ENCODE measurements around the gene SLC7A10.
A peak's percentile ranks its signal among the peaks of the same experiment; 100 is the strongest.

The SLC7A10 gene

GRCh38 chr19:33225458-33225926 lies at the start of gene SLC7A10:
SLC7A10 (minus strand) TSS chr19:33225850; CDS start chr19:33225703, 147 bp downstream.
- DNase-seq: no peak

GRCh38 chr19:33274663-33275558 lies 49.3 kb upstream of the SLC7A10 start:
- no peak for DNase-seq

- peak; percentile 27 for DNase-seq
Measured at GRCh38 chr19:33273881-33274662, 48.4 kb upstream of the SLC7A10 start.

GRCh38 chr19:33273065-33273736 lies 47.6 kb upstream of the SLC7A10 start:
- no peak for DNase-seq

- DNase-seq: no peak
Measured at GRCh38 chr19:33271246-33272021, 45.8 kb upstream of the SLC7A10 start.

GRCh38 chr19:33270769-33271168 lies 45.1 kb upstream of the SLC7A10 start:
- DNase-seq: no peak

GRCh38 chr19:33269016-33269415 lies 43.4 kb upstream of the SLC7A10 start:
- DNase-seq: no peak

- no peak for DNase-seq
Measured at GRCh38 chr19:33268162-33268991, 42.7 kb upstream of the SLC7A10 start.

- DNase-seq: no peak
Measured at GRCh38 chr19:33267706-33268105, 42.1 kb upstream of the SLC7A10 start.

GRCh38 chr19:33266974-33267484 lies 41.4 kb upstream of the SLC7A10 start:
- DNase-seq: no peak

GRCh38 chr19:33264881-33265445 lies 39.3 kb upstream of the SLC7A10 start:
- no peak for DNase-seq

- DNase-seq: no peak
Measured at GRCh38 chr19:33263325-33264023, 37.8 kb upstream of the SLC7A10 start.

GRCh38 chr19:33261511-33262189 lies 36.0 kb upstream of the SLC7A10 start:
- no peak for DNase-seq

- DNase-seq: peak; percentile 73
Measured at GRCh38 chr19:33260628-33261418, 35.2 kb upstream of the SLC7A10 start.

GRCh38 chr19:33259539-33259938 lies 33.9 kb upstream of the SLC7A10 start:
- DNase-seq: no peak

GRCh38 chr19:33257828-33258227 lies 32.2 kb upstream of the SLC7A10 start:
- no peak for DNase-seq

GRCh38 chr19:33256261-33256660 lies 30.6 kb upstream of the SLC7A10 start:
- no peak for DNase-seq

GRCh38 chr19:33255781-33256180 lies 30.1 kb upstream of the SLC7A10 start:
- DNase-seq: no peak
